Stimulated activated CD8-positive, alpha-beta memory T cell treated with anti-CD3 and anti-CD28 coated beads, Interleukin-7, amount 100 ng/mL, for 4 hours (primary cell): ENCODE measurements around the gene YY1.
"Not testable (repeated sequence)": the region's sequence is repeated elsewhere in the genome, so short reads cannot be mapped to it uniquely, and the experiment has no call there.

Experiments
- DNase-seq, 2 donors: peaks; one replicate each; pipeline ENCODE4 v3.0.0-alpha.2; 2020; ENCODE audit warnings: low read depth in 2 of 2

YY1 gene

GRCh38 chr14:100243020-100243419, 4.1 kb downstream of the YY1 start:
- DNase-seq: no peak

- DNase-seq: no peak
Measured at GRCh38 chr14:100246809-100247428, 8.0 kb downstream of the YY1 start.

DNA sequence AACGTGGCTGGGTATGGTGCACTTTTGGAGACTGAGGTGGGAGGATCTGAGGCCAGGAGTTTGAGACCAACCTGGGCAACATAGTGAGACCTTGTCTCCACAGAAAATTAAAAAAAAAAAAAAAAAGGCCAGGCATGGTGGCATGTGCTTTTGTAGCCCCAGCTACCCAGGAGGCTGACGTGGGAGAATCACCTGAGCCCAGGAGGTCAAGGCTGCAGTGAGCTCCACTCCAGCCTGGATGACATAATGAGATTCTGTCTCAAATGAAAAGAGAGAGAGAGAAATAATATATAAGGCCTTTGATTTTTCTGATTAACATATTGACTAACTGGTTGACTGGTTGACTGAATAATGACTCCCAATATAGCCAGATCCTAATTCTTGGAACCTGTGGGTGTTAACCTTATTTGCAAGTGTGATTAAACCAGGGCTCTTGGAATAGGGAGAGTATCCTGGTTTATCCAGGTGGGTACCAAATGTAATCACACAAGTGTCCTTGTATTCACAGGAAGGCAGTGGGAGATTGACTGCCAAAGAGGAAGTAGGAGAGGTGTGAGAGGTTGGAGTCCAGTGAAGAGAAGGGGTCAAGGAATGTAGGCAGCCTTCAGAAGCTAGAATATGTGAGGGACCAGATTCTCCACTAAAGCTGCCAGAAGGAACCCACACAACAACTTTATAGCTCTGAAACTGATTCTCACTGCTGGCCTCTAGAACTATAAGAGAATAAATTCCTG, 12.0 kb downstream of the YY1 start:
- no peak for DNase-seq

DNA sequence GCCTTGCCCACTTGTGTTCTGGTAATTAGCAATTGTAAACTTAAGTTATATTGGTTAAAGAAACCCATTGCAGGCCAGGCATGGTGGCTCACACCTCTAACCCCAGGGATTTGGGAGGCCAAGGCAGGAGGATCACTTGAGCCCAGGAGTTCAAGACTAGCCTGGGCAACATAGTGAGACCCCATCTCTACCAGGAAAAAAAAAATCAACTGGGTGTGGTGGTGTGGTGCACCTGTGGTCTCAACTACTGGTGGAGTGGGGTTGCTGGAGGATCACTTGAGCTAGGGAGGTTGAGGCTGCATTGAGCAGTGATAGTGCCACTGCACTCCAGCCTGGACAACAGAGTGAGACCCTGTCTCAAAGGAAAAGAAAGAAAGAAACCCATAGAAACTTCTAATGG, 13.7 kb downstream of the YY1 start:
- no peak for DNase-seq

DNA sequence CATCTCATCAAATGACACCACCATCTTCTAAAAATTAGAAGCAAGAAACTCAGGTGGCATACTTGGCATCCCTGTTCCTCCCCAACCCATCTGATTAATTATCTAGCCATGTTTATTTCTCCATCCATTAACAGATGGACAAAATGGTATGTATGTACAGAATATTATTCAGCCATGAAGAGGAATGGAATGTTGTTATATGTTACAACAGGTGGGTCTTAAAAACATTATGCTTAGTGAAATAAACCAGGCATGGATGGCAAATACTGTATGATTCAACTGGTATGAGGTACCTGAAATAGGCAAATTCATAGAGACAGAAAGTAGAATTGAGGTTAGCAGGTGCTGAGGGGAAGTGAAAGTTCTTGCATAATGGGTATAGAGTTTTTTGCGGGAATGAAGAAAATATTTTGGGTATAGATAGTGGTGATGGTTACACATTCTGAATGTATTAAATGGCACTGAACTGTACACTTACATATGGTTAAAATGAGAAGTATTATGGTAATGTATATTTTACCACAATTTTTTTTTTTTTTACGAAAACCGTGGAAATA, 17.5 kb downstream of the YY1 start:
- no peak for DNase-seq

- no peak for DNase-seq
Measured at GRCh38 chr14:100261621-100262020, 22.7 kb downstream of the YY1 start.

- no peak for DNase-seq
Measured at GRCh38 chr14:100262545-100262944, 23.6 kb downstream of the YY1 start.

- DNase-seq: no peak
Measured at GRCh38 chr14:100263141-100263540, 24.2 kb downstream of the YY1 start.

DNA sequence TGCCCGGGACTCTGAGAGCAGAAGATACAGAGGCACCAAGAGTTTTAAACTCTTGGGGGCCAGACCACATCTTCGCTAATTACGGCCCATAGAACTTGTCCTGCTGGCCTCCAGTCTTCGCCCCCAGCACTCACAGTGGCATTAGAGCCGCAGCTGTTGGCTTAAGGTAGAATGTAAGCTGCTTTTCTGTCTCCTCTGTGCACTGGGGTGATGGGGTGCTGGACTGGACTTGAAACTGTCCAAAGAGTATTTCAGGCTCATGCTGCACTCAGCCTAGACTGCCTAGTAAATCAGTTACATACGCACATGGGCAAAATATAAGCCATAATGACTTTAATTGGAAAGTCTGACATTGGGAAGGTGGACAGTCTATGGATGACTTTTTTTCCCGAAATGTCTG, 29.0 kb downstream of the YY1 start:
- no peak for DNase-seq

- no peak for DNase-seq
Measured at GRCh38 chr14:100268591-100269207, 29.8 kb downstream of the YY1 start.

DNA sequence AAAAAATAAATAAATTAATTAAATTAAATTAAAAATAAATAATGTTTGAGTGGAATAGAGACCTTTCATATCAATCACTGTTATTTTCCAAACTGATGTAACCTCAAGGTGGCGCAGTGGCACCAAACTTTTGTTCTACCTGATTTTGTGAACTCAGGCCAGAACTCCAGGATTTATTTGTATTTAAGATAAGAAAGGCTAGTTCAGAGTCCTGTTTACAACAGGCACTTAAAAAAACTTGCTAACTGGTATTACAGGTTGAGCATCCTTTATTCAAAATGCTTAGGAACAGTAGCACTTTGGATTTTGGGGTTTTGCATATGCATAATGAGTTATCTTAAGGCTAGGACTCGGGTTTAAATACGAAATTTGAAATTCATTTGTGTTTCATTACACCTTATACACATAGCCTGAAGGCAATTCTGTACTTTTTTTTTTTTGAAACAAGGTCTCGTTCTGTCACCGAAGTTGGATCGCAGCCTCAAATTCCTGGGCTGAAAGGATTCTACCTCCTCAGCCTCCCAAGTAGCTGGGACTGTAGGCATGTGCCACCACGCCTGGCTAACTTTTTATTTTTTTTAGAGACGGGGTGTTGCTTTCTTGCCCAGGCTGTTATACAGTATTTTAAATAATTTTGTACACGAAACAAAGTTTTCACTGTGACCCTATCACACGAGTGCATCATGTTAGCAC, 32.4 kb downstream of the YY1 start:
- no peak for DNase-seq

GRCh38 chr14:100274250-100274649, 35.3 kb downstream of the YY1 start:
- DNase-seq: no peak

- no peak for DNase-seq
Measured at GRCh38 chr14:100275214-100275613, 36.3 kb downstream of the YY1 start.

DNA sequence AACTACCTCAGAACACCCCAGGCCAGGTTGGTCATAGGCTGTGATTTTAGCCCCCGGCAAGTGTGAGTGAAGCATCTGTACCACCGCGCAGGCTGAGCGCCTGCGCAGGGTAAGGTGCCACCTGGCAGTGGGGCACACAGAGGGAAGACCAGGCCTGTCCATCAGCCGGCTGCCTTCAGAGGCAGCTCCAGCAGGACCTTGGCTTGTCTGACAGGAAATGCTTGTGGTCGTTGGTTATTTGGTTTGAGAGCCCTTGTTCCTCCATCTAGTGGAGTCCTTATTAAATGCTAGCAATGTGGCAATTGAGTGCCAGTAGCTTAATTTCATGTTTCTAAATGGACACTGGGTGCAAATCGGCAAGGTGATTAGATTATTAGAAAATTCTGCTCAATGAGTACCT, 39.8 kb downstream of the YY1 start:
- DNase-seq: no peak

- no peak for DNase-seq
Measured at GRCh38 chr14:100279133-100279532, 40.2 kb downstream of the YY1 start.

- DNase-seq: no peak
Measured at GRCh38 chr14:100279563-100279962, 40.6 kb downstream of the YY1 start.

DNA sequence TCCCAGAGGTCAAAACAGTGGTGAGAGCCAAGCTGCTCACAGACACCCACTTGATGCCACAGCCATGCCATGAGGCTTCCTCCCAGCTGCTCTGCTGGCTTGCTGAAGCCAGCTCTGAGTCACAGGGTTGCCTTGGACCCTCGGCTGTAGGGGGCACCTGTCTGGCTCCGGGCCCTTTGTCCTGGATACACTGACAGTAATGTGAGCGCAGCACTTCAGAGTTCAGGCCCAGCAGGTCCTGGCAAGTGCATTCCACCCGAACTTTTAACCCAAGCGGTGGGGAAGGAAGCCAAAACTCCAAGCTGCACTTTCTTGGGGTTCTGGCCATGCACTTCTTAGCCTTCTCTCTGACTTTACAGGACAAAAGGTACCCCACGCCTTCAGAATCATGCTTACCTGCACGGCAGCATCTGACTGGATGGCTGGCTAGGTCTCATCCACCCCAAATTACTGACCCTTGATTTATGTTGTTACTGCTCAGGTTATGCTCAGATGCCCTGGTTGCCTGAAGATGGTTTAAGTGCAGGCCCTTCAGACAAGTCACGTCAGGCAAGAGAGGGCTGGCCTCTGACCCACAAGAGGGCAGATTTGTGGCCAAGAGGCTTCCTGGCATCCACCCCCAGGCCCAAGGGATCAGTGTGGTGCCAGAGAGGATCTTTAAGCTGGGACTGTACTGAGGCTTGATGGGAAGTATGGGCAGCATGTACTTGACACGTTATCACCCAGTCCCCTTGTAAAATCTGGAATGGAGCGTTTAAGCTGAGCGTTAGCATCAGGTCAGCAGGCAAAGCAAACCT, 42.5 kb downstream of the YY1 start:
- DNase-seq: no peak

DNA sequence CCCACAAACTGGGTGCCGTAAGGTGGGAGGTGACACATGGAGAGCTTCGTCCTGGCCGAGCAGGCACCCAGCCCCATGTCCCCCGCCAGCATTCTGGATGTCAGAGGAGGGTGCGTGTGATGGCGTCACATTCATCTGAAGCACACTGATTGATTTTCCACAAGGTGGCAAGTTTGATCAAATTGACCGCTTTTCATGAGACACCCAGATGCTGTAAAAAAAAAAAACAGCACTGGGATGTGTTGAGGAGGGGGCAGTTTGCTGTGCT, 43.1 kb downstream of the YY1 start:
- DNase-seq: no peak

GRCh38 chr14:100282766-100283419, 43.9 kb downstream of the YY1 start:
- DNase-seq: no peak

DNA sequence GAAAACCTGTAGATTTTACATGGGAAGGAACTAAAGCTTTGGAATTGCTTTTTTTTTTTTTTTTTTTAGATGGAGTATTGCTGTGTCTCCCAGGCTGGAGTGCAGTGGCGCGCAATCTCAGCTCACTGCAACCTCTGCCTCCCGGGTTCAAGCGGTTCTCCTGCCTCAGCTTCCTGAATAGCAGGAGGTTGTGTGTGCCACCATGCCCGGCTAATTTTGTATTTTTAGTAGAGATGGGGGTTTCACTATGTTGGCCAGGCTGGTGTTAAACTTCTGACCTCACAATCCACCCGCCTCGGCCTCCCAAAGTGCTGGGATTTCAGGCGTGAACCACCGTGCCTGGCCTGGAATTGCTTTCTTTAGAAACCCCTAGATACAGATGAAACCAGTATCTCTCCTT, 44.5 kb downstream of the YY1 start:
- not testable (repeated sequence) for DNase-seq
